Activated T-cell treated with anti-CD3 and anti-CD28 coated beads, Interleukin-2, amount 50 U/mL, for 4 hours (primary cell): ENCODE results near the gene MRPL20. TPM values are rescaled to one million over a fixed set of nuclear protein-coding genes. Genes with fewer than 3 reads are reported as not detected.
A peak's percentile ranks its signal among the peaks of the same experiment; 100 is the strongest.

Experiments used
- ATAC-seq, 2 donors: fragments of 200-7000 bp; cut with Tn5 transposase; one replicate each; pipeline ENCODE4 v1.10.0; 2021
- DNase-seq: peaks from one replicate; pipeline ENCODE4 v3.0.0-alpha.2; 2020
- H3K27me3 Mint-ChIP-seq: one replicate; pipeline ENCODE4 v1.8.0; 2021; ENCODE audit warnings: low read depth, mixed read lengths
- H3K36me3 Mint-ChIP-seq: one replicate; pipeline ENCODE4 v1.8.0; 2022; ENCODE audit warnings: mixed read lengths; ENCODE audit not compliant: insufficient read depth
- H3K4me1 Mint-ChIP-seq: one replicate; pipeline ENCODE4 v1.8.0; 2021; ENCODE audit warnings: low read depth, mixed read lengths
- H3K4me3 Mint-ChIP-seq: one replicate; pipeline ENCODE4 v1.8.0; 2021; ENCODE audit warnings: mild to moderate bottlenecking, moderate library complexity, mixed read lengths
- H3K9me3 Mint-ChIP-seq: one replicate; pipeline ENCODE4 v1.8.0; 2021; ENCODE audit warnings: mixed read lengths
- total RNA-seq, 3 donors: library from RNA; stranded (reverse); gene quantifications; one replicate each; pipeline ENCODE4 v1.2.1, GENCODE V29; 2021

Gene MRPL20
- total RNA-seq, 3 donors from 2014 or later: 254 to 300 (median 271) TPM

DNA sequence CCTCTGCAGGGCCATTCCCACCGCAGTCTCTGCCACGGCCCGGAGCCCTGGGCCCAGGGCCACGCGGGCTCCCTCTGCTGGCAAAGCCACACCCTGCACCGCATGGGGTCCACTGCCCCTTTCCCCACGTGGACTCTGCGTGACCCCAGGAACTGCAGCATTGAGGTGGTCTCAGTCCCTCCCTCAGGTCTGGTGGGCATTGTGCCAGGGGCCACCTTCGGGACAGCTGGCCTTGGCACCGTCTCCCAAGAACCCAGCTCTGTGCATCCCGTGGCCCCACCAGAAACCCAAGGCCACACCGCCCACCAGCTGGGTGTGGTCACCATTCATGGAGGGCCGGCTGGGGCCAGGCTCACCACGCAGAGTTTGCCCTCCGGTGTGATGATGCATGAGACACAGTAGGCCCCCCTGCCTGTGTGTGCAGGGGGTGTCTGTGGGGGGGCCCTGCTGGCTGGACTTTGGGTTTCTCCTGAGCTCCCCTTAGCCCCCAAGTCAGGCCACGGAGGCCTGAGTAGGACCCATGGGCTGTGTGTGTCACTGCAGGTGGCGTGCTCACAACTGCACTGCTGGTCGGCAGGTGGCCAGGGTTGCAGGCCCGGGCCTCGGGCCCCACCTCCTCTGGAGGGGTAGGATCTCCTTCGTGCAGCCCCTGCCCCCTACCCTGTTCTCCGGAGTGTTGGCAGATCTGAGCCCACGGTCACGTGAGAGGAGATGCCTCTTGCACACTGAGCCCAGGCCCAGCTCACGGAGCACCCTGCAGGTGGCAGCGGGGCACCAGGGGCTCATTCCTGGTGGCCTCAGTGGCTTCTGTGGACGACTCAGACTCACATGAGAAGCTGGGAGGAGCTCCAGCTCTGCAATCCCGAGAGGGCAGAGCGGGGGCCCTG is 34.2 kb upstream of the MRPL20 start:
- ATAC-seq (peak; percentile 87 to 88), DNase-seq (peak; percentile 58)
- Mint-ChIP-seq H3K4me1 (peaks cover 2% of the 10 kb centered on the region), H3K27me3 (peaks cover 23% of the 10 kb centered on the region), H3K4me3 (no peak overlapping the region), H3K36me3 (no peaks in the 10 kb centered on the region), H3K9me3 (no peaks in the 10 kb centered on the region)

DNA sequence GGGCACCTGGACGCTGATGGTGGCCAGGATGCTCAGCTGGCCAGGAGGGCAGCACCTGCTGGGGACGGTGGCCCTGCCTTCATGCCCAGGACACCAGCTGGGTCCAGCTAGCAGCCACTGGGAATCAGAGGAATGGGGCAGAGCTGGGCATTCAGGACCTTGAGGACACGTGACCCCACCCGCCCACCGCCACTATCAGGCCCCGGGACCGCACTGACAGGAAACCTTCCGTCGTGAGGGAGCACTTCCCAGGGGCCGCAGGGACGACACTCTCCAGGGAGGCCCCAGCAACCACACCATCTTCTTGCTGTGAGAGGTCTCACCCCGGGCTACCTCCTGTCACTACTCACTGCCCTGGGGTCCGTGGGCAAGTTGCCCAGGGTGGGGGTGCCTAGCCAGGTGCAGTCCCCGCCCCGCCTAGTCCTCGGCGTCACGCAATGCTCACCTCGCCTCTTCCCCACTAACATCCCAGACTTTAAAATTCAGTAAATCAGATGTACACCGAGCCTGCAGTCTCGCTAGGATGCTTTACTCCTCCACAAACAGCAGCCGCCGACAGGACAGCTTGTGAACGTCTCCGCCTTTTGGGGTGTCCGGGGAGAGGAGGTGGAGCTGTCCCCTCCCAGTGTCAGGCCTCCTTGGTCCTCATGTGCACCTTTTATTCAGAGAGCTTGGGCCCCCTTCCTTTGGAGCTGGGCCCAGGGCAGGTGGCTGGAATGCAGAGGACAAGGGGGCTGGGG is 33.3 kb upstream of the MRPL20 start:
- Mint-ChIP-seq H3K36me3 (no peaks in the 10 kb centered on the region), H3K9me3 (no peaks in the 10 kb centered on the region), H3K27me3 (peaks cover 24% of the 10 kb centered on the region), H3K4me1 (peaks cover 3% of the 10 kb centered on the region), H3K4me3 (no peak overlapping the region)
- no peak for DNase-seq
- no peak for ATAC-seq

DNA sequence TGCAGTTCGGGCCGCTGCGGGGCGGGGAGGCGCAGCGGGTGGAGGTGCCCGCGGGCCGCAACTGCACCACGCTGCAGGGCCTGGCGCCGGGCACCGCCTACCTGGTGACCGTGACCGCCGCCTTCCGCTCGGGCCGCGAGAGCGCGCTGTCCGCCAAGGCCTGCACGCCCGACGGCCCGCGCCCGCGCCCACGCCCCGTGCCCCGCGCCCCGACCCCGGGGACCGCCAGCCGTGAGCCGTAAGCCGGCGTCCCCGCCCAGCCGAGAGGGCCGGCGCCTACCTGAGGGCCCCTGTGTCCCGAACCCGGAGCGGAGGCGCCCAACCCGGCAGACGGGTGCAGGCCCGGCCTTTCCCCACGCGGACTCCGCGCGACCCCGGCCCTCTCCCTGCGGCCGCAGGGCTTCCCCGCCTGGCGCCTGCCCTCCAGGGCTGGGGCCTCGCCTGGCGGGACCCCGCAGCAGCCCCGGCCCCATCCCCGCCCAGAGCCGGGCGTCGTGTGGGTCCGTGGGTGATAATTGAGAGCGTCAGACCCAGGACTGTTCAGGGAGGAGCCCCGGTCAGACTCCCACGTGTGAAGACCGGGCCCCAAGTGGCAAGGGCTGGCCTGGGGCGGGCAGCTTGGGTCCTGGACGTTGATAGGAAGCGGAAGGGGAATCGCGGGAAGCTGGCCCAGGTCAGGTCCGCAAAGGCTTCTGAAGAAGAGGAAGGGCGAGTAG is 32.6 kb upstream of the MRPL20 start:
- Mint-ChIP-seq H3K36me3 (no peaks in the 10 kb centered on the region), H3K4me1 (peaks cover 6% of the 10 kb centered on the region), H3K27me3 (peaks cover 29% of the 10 kb centered on the region), H3K4me3 (no peak overlapping the region), H3K9me3 (no peaks in the 10 kb centered on the region)
- DNase-seq (no peak), ATAC-seq (no peak)

DNA sequence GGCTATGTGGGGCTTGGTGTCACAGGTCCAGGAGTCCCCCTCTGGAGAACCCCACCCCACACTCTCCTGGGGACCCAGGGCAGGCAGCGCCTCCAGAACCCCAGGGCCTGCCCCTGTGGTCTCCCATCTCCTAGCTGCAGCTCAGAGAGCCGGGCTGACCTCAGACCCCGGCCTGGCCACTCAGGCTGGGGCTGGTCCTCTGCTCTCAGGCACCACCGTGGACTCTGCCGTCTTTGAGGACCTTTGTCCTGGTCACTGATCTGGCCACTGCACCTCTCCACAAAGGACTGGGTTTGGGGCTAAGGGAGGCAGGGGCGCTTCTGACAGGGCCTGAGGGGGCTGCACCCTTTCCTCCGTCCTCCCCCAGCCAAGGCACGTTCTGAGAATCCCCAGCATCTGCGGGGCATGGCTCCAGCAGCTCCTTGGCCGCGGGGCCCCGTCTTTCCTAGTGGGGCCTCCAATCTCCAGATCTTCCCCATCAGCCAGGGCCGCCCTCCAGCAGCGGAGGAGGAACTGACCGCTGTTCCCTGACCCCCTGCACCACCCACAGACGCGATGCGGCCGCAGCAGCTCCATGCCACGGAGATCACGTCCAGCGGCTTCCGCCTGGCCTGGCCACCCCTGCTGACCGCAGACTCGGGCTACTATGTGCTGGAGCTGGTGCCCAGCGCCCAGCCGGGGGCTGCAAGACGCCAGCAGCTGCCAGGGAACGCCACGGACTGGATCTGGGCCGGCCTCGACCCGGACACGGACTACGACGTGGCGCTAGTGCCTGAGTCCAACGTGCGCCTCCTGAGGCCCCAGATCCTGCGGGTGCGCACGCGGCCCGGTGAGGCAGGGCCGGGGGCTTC is 31.7 kb upstream of the MRPL20 start:
- Mint-ChIP-seq H3K4me1 (peaks cover 6% of the 10 kb centered on the region), H3K36me3 (no peaks in the 10 kb centered on the region), H3K27me3 (peaks cover 29% of the 10 kb centered on the region), H3K9me3 (no peaks in the 10 kb centered on the region), H3K4me3 (no peak overlapping the region)
- no peak for ATAC-seq
- DNase-seq: no peak

DNA sequence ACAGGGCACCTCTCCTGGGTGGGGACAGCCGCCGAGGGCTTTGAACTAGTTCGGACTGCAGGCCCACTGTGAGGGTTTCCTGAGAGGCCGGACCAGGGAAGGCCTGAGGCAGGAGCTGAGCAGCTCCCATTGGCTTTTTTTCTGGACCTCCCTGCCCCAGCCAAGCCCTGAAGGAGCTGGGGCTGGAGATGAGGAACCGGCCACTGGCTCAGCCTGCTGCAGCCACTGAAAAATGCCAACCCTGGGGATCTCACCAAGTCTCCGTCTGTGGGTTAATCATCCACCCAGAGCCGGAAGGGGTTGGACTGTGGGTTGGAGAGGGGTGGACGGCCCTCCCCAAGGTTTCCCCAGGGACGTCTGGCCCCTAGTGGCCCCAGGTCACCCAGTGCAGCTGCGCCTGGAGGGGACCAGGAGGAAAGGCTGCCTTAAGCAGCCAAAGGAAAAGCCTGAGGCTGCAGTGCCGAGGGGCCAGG is 30.8 kb upstream of the MRPL20 start:
- no peak for ATAC-seq
- no peaks in the 10 kb centered on the region for H3K9me3 Mint-ChIP-seq
- no peak for DNase-seq
- peaks cover 6% of the 10 kb centered on the region for H3K4me1 Mint-ChIP-seq
- peaks cover 33% of the 10 kb centered on the region for H3K27me3 Mint-ChIP-seq
- H3K36me3 Mint-ChIP-seq: no peaks in the 10 kb centered on the region
- H3K4me3 Mint-ChIP-seq: no peak overlapping the region

DNA sequence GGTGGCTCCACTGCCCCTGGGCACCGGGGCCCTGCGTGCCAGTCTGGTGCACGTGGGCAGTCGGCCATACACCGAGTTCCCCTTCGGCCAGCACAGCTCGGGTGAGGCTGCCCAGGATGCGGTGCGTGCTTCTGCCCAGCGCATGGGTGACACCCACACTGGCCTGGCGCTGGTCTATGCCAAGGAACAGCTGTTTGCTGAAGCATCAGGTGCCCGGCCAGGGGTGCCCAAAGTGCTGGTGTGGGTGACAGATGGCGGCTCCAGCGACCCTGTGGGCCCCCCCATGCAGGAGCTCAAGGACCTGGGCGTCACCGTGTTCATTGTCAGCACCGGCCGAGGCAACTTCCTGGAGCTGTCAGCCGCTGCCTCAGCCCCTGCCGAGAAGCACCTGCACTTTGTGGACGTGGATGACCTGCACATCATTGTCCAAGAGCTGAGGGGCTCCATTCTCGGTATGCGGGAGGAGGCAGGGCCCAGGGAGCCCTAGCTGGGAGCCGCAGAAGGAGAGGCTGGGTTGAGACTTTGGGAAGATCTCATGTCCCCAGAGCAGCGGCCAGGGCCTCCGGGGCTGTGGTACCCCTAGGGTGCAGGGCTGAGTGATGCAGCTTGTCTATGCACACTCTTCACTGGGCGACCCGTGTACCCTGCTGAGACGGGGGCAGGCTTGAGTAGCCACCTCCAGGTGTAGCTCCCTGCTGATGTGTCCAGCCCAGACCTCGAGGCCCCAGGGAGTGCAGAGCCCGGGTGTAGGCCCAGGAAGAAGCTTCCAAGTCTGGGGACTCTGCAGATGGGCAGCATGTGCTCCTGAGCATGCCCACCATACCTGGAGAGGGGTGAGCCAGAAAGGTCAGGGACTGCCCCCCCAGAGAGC is 30.2 kb upstream of the MRPL20 start:
- no peak overlapping the region for H3K4me3 Mint-ChIP-seq
- H3K27me3 Mint-ChIP-seq: peaks cover 34% of the 10 kb centered on the region
- peaks cover 6% of the 10 kb centered on the region for H3K4me1 Mint-ChIP-seq
- no peaks in the 10 kb centered on the region for H3K9me3 Mint-ChIP-seq
- DNase-seq: no peak
- H3K36me3 Mint-ChIP-seq: no peaks in the 10 kb centered on the region
- no peak for ATAC-seq

GRCh38 chr1:1436630-1437032 is 29.5 kb upstream of the MRPL20 start:
- no peak for DNase-seq
- peaks cover 6% of the 10 kb centered on the region for H3K4me1 Mint-ChIP-seq
- H3K36me3 Mint-ChIP-seq: no peaks in the 10 kb centered on the region
- no peak overlapping the region for H3K4me3 Mint-ChIP-seq
- ATAC-seq: no peak
- peaks cover 34% of the 10 kb centered on the region for H3K27me3 Mint-ChIP-seq
- H3K9me3 Mint-ChIP-seq: no peaks in the 10 kb centered on the region

DNA sequence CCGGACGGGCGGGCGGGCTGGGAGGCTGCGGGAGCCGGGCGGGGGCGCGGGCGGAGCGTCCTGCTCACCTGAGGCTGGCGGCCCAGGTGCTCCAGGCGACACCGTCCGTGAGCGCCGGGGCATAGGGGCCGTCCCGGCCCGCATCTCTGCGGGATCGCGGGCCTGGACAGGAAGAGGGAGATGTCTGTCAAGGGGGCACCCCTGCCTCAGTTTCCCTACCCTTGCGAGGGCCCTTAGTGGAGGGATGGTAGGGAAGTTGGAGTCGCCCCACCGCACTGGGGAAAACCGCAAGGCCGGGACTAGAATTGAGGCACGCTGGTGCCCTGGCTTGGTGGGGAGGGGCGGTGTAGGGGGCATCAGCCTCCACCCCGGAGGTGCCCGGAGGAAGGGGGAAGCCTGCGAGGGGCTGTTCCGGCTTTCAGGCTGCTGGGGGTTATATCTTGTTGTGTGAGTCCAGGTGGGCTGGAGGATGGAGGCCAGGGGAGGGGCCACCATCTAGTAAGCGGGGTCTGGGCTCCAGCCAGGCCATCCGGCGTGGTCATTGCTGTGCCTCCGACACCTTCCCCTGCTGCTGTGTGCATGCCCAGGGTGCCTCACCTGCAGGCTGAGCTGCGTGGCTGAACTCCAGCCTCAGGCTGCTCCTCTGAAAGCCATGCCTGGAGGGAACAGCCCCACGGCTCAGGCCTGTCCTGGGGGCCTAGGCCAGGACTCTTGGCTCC is 29.0 kb upstream of the MRPL20 start:
- Mint-ChIP-seq H3K27me3 (peaks cover 34% of the 10 kb centered on the region), H3K36me3 (no peaks in the 10 kb centered on the region), H3K4me3 (peak overlapping the region; percentile 29), H3K9me3 (no peaks in the 10 kb centered on the region), H3K4me1 (peaks cover 6% of the 10 kb centered on the region)
- DNase-seq (no peak), ATAC-seq (peak in 1 of 2 donors; percentile 2)

GRCh38 chr1:1435106-1435903 is 28.2 kb upstream of the MRPL20 start, which contains the start of gene VWA1:
Gene VWA1 (plus strand): TSS chr1:1435690. CDS start chr1:1435749, 59 bp downstream.
- no peaks in the 10 kb centered on the region for H3K9me3 Mint-ChIP-seq
- peak; percentile 61 for DNase-seq
- ATAC-seq: peak; percentile 69 to 78
- H3K4me3 Mint-ChIP-seq: peak within 1 kb of the TSS; percentile 33
- H3K36me3 Mint-ChIP-seq: no peaks in the 10 kb centered on the region
- peaks cover 30% of the 10 kb centered on the region for H3K27me3 Mint-ChIP-seq
- H3K4me1 Mint-ChIP-seq: peaks cover 6% of the 10 kb centered on the region

GRCh38 chr1:1434824-1435105 is 27.7 kb upstream of the MRPL20 start:
- Mint-ChIP-seq H3K4me1 (peaks cover 6% of the 10 kb centered on the region), H3K27me3 (peaks cover 33% of the 10 kb centered on the region), H3K36me3 (no peaks in the 10 kb centered on the region), H3K4me3 (no peak overlapping the region), H3K9me3 (no peaks in the 10 kb centered on the region)
- ATAC-seq: no peak
- no peak for DNase-seq

- H3K9me3 Mint-ChIP-seq: no peaks in the 10 kb centered on the region
- DNase-seq (no peak), ATAC-seq (peak; percentile 3 to 4)
- H3K4me1 Mint-ChIP-seq: peaks cover 6% of the 10 kb centered on the region
- no peak overlapping the region for H3K4me3 Mint-ChIP-seq
- H3K36me3 Mint-ChIP-seq: no peaks in the 10 kb centered on the region
- peaks cover 37% of the 10 kb centered on the region for H3K27me3 Mint-ChIP-seq
Observed at GRCh38 chr1:1434131-1434823, 27.2 kb upstream of the MRPL20 start.
